GM06990 (cell line): ENCODE data around the gene RASAL3.

ENCODE experiments used
- DNase-seq: peaks from one replicate; pipeline ENCODE4 v3.0.0-alpha.2; 2011; ENCODE audit not compliant: insufficient read length; ENCODE audit errors: extremely low read depth
- H3K27me3 ChIP-seq: replicated peaks from 2 replicates; pipeline ENCODE4 v1.6.0; 2011; ENCODE audit warnings: low read length; ENCODE audit not compliant: control insufficient read depth, insufficient read depth
- H3K36me3 ChIP-seq: 2 replicates; pipeline ENCODE4 v1.5.1; 2011; ENCODE audit warnings: low read length; ENCODE audit not compliant: control insufficient read depth, insufficient read depth
- H3K4me3 ChIP-seq: replicated peaks from 2 replicates; pipeline ENCODE4 v1.5.1; 2011; ENCODE audit warnings: low read depth, mild to moderate bottlenecking, control low read depth, low read length
- CTCF ChIP-seq: IDR thresholded peaks from 2 replicates; pipeline ENCODE4 v1.5.1; 2011; ENCODE audit warnings: low read length, control low read depth, mild to moderate bottlenecking, inconsistent platforms; ENCODE audit not compliant: insufficient read depth, poor library complexity, severe bottlenecking

RASAL3 gene

DNA sequence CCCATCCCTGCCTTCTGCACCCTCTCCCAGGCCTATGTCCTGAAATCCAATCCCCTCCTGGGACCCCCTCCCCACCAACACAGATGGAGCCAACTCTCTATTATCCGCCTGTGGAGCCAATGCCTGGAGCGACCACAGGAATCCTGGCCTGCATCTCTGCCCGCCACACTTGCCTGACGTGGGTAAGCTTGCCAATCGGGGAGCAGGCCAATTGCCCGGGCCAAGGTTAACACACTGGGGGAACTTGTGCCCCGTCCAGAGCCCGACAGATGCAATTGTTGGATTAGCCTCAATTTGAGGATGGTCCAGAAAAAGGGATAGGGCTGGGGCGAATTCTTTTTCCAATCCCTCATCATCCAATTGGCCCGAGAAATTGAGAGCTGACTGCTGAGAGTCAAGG is 20.5 kb downstream of the RASAL3 start:
- DNase-seq, result no peak
- H3K4me3 ChIP-seq, result no peak overlapping the region
- H3K27me3 ChIP-seq, result no peaks in the 10 kb centered on the region
- H3K36me3 ChIP-seq, result no peaks in the 10 kb centered on the region
- no peak for TF ChIP-seq CTCF

DNA sequence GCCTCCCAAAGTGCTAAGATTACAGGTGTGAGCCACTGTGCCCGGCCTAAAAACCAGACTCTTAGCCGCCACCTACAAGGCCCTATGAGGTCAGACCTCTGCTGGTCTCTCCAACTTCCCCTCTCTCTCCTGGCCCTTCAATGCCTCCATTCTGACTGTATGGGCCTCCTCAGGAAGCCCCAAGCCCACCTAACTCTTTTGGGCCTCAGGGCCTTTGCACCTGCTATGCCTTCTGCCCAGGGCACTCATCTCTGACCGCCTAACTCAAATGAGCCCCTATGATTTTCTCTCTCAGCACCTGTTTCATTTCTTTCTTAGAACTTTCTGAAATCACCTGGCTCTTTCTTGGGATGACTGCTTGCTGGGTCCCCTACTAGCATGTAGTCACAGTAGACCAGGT is 21.0 kb downstream of the RASAL3 start:
- Histone ChIP-seq H3K36me3 (no peaks in the 10 kb centered on the region), H3K4me3 (no peak overlapping the region), H3K27me3 (no peaks in the 10 kb centered on the region)
- TF ChIP-seq CTCF, result no peak
- no peak for DNase-seq

DNA sequence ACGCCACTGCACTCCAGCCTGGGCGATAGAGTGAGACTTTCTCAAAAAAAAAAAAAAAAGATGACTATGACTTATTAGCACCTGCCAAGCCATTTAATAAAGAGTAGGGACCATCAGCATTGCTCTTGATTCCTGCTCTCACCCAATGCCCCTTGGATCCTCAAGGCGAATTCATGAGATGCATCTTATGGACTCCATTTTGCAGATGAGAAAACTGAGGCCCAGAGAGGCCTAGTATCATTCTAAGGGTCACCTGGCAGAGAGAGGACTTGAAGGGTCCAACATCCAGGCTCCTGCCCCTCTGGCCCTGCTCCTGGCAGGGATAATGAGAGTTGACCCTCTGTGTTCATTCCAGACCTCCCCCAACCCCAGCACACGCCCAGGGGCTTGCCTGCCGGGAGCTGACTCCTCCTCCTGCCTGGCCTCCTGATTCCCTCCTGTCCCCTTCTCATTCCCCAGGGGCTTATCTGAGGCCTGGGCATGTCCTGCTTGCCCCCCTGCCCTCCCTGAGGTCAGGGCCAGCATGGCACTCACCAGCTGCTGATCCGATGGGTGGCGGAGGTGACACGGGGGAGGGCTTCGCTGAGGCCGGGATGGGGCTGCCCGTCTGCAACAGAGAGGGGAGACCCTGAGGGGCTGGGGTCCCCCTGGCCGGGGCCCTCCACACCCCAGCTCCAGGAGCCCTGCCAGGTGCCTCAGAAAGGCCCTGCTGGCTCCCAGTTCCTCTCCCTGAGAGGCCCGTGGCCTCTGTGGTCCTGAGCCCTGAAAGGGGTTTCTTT is 22.0 kb downstream of the RASAL3 start:
- no peaks in the 10 kb centered on the region for H3K27me3 ChIP-seq
- DNase-seq, result no peak
- TF ChIP-seq CTCF, result no peak
- no peak overlapping the region for H3K4me3 ChIP-seq
- H3K36me3 ChIP-seq, result no peaks in the 10 kb centered on the region

GRCh38 chr19:15441317-15441716 is 23.0 kb downstream of the RASAL3 start:
- no peak for DNase-seq
- Histone ChIP-seq H3K4me3 (no peak overlapping the region), H3K27me3 (no peaks in the 10 kb centered on the region), H3K36me3 (no peaks in the 10 kb centered on the region)
- TF ChIP-seq CTCF, result no peak

DNA sequence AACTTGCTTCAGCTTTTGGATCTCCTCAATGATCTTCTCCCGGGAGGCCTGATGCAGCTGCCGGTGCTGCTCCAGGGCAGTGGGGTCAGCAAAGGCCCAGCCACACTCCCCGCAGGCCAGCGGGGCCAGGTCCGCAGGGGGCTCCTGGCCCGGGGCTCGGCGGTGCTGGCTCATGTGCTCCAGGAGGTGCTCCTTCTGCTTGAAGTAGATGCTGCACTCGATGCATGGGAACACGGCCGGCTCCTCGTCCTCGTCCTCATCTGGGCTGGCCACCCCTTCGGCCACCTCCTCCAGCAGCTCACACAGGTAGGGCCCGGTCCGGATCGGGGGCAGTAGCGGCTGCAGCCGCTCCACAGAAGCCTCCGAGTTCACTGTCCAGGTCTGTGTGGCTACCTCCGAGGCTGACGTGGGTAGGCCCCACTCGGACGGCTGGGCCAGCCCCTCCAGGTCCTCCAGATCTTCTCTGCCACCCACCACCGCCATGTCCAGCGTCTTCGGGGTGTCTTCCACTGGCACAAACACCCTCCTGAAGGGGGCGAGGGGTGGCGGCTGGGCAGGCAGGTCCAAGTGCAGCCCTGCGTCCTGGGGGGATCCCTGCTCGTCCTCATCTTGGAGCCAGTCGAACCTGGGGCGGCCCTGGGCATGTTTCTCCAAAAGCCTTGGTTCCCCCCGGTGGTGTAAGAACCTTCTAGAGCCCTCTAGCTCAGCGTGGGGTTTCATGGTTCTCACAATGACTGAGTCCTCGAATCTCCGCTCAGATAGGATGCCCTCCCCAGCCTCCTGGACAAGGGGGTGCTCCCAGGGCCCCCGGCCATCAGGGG is 24.3 kb downstream of the RASAL3 start:
- Histone ChIP-seq H3K4me3 (no peak overlapping the region), H3K36me3 (no peaks in the 10 kb centered on the region), H3K27me3 (no peaks in the 10 kb centered on the region)
- TF ChIP-seq CTCF, result no peak
- DNase-seq, result no peak
